ENCODE measurements around the gene ACTL10.
A peak's percentile ranks its signal among the peaks of the same experiment; 100 is the strongest.

Gene ACTL10

GRCh38 chr20:33651562-33652048, 15.1 kb upstream of the ACTL10 start:
- TF ChIP-seq TCF12 (IDR thresholded peaks at IDR 0.05; ENCODE audit: low read depth) (0 out of 2 replicates have a peak, but pooled peaks have one; percentile 2), USF1 (IDR thresholded peaks at IDR 0.05) (no peak)

- TF ChIP-seq YY1 (IDR thresholded peaks at IDR 0.05; ENCODE audit: low read depth) (0 out of 2 replicates have a peak, but pooled peaks have one; percentile 10), EP300 (IDR thresholded peaks at IDR 0.05; ENCODE audit: borderline replicate concordance) (no peak), USF1 (IDR thresholded peaks at IDR 0.05) (no peak), TCF12 (IDR thresholded peaks at IDR 0.05; ENCODE audit: low read depth) (no peak), RAD21 (IDR thresholded peaks at IDR 0.05; ENCODE audit: low read depth) (peak; percentile 68)
Measured at GRCh38 chr20:33653218-33653899, 13.4 kb upstream of the ACTL10 start.

- peak; percentile 86 for TF ChIP-seq TCF12 (IDR thresholded peaks at IDR 0.05; ENCODE audit: low read depth)
- peak; percentile 73 for TF ChIP-seq EGR1 (IDR thresholded peaks at IDR 0.05)
- TF ChIP-seq NFIC (IDR thresholded peaks at IDR 0.05), result peak; percentile 86
- TF ChIP-seq ZBTB7A (IDR thresholded peaks at IDR 0.05; ENCODE audit: low read depth), result no peak
- no peak for TF ChIP-seq CREB1 (IDR thresholded peaks at IDR 0.05; ENCODE audit: low read depth)
- TF ChIP-seq USF1 (IDR thresholded peaks at IDR 0.05), result no peak
- TF ChIP-seq EP300 (IDR thresholded peaks at IDR 0.05; ENCODE audit: borderline replicate concordance), result no peak; the same call in 1 of the 2 replicates
- peak; percentile 35; the same call in 1 of the 2 replicates for TF ChIP-seq MAX (IDR thresholded peaks at IDR 0.05)
Measured at GRCh38 chr20:33653900-33654596, 12.7 kb upstream of the ACTL10 start.

GRCh38 chr20:33654680-33655161, 12.0 kb upstream of the ACTL10 start:
- TF ChIP-seq YY1 (IDR thresholded peaks at IDR 0.05; ENCODE audit: low read depth) (no peak), USF1 (IDR thresholded peaks at IDR 0.05) (no peak), TAF1 (IDR thresholded peaks at IDR 0.05; ENCODE audit: low read depth) (no peak), TEAD4 (IDR thresholded peaks at IDR 0.05) (no peak), ZBTB7A (IDR thresholded peaks at IDR 0.05; ENCODE audit: low read depth) (no peak)

- TF ChIP-seq USF1 (IDR thresholded peaks at IDR 0.05) (no peak), FOXM1 (IDR thresholded peaks at IDR 0.05; ENCODE audit: borderline replicate concordance, low read depth) (no peak), NFIC (IDR thresholded peaks at IDR 0.05) (no peak), ZBTB7A (IDR thresholded peaks at IDR 0.05; ENCODE audit: low read depth) (no peak), RAD21 (IDR thresholded peaks at IDR 0.05; ENCODE audit: low read depth) (no peak), REST (IDR thresholded peaks at IDR 0.05; ENCODE audit: low read depth) (no peak), EGR1 (IDR thresholded peaks at IDR 0.05) (no peak), CEBPB (IDR thresholded peaks at IDR 0.05) (no peak), TAF1 (IDR thresholded peaks at IDR 0.05; ENCODE audit: low read depth) (no peak), CREB1 (IDR thresholded peaks at IDR 0.05; ENCODE audit: low read depth) (no peak), EP300 (IDR thresholded peaks at IDR 0.05; ENCODE audit: borderline replicate concordance) (no peak), YY1 (IDR thresholded peaks at IDR 0.05; ENCODE audit: low read depth) (no peak), MAX (IDR thresholded peaks at IDR 0.05) (no peak), TEAD4 (IDR thresholded peaks at IDR 0.05) (no peak), TCF12 (IDR thresholded peaks at IDR 0.05; ENCODE audit: low read depth) (no peak)
Measured at GRCh38 chr20:33655164-33655563, 11.6 kb upstream of the ACTL10 start.

All from Ishikawa (cell line).